Activated T-cell treated with anti-CD3 and anti-CD28 coated beads, Interleukin-2, amount 50 U/mL, for 24 hours (primary cell): ENCODE data around the gene CAP2.
A peak's percentile ranks its signal among the peaks of the same experiment; 100 is the strongest.

Experiments
- DNase-seq: peaks from one replicate; pipeline ENCODE4 v3.0.0-alpha.2; 2020
- H3K27ac Mint-ChIP-seq: 2 replicates; pipeline ENCODE4 v1.8.0; 2020; ENCODE audit warnings: mild to moderate bottlenecking, mixed read lengths
- H3K27me3 Mint-ChIP-seq: 2 replicates; pipeline ENCODE4 v1.8.0; 2020; ENCODE audit warnings: mixed read lengths
- H3K36me3 Mint-ChIP-seq: 2 replicates; pipeline ENCODE4 v1.8.0; 2020; ENCODE audit warnings: low read depth, mixed read lengths
- H3K4me1 Mint-ChIP-seq: 2 replicates; pipeline ENCODE4 v1.8.0; 2020; ENCODE audit warnings: low read depth, mixed read lengths
- H3K4me3 Mint-ChIP-seq: 2 replicates; pipeline ENCODE4 v1.8.0; 2020; ENCODE audit warnings: mild to moderate bottlenecking, moderate library complexity, mixed read lengths
- H3K9me3 Mint-ChIP-seq: 2 replicates; pipeline ENCODE4 v1.8.0; 2020; ENCODE audit warnings: mixed read lengths

The CAP2 gene

DNA sequence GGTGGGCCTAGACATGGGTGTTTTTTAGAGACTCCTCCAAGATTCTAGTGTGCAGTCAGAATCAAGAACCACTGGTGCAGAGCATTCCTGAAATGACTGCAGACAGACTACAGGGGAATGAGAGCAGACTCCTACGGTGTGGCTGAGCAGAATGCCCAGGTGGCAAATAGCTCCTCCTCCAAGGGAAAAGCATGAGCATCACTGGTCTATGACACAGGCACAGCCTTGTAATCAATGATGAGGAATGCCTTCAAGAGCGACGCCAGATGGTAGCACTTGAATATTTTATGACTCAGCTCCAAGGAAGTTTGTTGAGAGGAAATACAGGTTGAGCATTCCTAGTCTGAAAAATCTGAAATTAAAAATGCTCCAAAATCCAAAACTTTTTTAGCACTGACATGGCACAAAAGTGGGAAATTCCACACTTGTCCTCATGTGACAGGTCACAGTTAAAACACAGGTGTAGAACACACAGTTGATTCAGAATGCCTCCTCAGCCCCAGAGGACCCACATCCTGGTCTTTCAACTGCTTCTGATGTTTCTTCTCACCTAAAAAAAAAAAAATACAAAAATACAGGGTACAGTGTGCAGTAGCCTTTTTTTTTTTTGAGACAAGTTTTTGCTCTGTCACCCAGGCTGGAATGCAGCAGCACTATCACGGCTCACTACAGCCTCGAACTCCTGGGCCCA lies 196.2 kb downstream of the CAP2 start:
- H3K4me1 Mint-ChIP-seq = peaks cover 18% of the 10 kb centered on the region
- H3K27ac Mint-ChIP-seq = no peak overlapping the region

DNA sequence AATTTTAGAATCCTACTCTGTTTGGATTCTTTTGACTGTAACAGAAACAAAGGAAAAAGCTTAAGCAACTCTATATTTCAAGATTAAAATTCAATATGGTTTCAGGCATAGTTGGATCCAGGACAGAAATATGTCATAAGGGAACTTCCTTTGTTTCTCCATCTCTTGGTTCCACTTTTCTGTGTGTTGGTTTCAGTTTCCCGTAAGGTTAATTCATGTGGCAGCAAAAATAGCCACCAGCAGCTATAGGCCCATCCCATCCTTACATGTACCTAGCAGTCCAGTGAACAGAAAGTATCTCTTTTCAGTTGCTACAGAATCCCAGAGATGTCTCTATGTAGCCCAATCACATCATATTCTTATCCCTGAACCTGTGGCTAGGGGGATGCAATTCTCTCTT lies 197.9 kb downstream of the CAP2 start:
- no peak for DNase-seq
- Mint-ChIP-seq H3K4me3 (no peak overlapping the region), H3K4me1 (peaks cover 16% of the 10 kb centered on the region), H3K36me3 (no peaks in the 10 kb centered on the region), H3K27me3 (no peaks in the 10 kb centered on the region), H3K9me3 (no peaks in the 10 kb centered on the region), H3K27ac (no peak overlapping the region)

More for the DNA sequence above, 196.2 kb downstream of the CAP2 start:
- Mint-ChIP-seq H3K4me3 (no peak overlapping the region), H3K9me3 (no peaks in the 10 kb centered on the region), H3K36me3 (no peaks in the 10 kb centered on the region), H3K27me3 (no peaks in the 10 kb centered on the region)
- DNase-seq = no peak

DNA sequence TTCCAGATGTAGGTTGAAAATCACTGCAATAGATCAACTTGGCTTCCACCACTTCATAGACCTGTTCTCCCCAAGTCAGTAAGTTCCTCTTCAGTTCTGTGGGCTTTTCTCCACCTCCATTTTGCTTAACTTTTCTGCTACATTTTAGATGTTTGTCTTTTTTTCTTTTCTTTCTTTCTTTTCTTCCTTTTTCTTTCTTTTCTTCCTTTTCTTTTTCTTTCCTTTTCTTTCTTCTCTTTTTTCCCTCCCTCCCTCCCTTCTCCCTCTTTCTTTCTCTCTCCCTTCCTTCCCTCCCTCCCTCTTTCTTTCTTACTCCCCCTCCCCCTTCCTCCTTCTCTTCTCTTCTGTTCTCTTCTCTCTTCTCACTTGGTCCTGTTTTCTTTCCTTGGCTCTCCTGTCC lies 199.9 kb downstream of the CAP2 start:
- Mint-ChIP-seq H3K36me3 (no peaks in the 10 kb centered on the region), H3K4me3 (no peak overlapping the region), H3K27me3 (no peaks in the 10 kb centered on the region), H3K9me3 (no peaks in the 10 kb centered on the region), H3K27ac (no peak overlapping the region), H3K4me1 (peaks cover 16% of the 10 kb centered on the region)
- no peak for DNase-seq

DNA sequence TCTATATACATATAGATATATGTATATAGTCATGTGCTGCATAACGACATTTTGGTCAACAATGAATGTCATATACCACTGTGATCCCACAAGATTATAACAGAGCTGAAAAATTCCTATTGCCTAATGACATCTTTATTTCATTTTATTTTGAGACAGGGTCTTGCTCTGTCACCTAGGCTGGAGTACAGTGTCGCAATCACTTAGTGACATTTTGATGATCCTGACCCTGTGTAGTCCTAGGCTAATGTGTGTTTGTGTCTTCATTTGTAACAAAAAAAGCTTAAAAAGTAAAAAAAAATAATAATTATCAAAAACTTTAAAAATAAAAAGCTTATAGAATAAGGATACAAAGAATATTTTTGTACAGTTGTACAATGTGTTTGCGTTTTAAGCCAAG lies 202.7 kb downstream of the CAP2 start:
- Mint-ChIP-seq H3K36me3 (peaks cover under 1% of the 10 kb centered on the region), H3K9me3 (no peaks in the 10 kb centered on the region)

DNA sequence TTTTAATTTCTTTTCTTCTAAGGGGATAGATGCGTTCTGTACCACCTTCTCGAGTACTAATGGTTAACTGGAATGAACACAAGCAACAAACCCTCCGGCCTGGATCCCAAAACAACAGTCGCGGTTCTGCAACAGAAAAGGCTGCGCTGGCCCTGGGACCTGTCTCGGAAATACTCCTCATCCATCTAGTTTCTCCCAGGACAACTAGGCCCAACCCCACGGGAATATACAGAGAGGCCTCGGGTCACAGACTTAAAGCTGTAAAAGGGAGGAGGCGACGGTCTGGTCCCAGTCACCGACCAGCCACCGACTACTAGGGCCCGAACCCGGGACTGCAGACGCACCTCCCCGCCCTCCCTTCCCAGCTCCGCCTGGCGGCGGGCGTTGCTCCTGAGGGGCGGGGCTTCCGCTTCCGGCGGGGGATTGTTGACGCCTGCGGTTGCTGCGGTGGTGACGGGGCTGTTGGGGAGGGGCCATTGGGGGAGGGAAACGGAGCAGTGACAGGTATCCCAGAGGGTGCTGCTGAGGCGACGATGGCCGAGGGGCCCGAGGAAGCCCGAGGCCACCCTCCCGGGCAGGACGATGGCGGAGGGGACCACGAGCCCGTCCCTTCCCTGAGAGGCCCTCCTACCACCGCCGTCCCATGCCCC lies 206.6 kb downstream of the CAP2 start, which contains the start of gene FAM8A1:
FAM8A1 (plus strand) TSS at position 426 of the 650 bp plus-strand sequence; CDS start at position 534, 108 bp downstream.
- DNase-seq = peak; percentile 97
- H3K27ac Mint-ChIP-seq = peak within 1 kb of the TSS; percentile 88

More for the DNA sequence above, 202.7 kb downstream of the CAP2 start:
- Mint-ChIP-seq H3K27me3 (no peaks in the 10 kb centered on the region), H3K4me3 (no peak overlapping the region), H3K4me1 (peaks cover 13% of the 10 kb centered on the region), H3K27ac (no peak overlapping the region)
- DNase-seq = no peak

DNA sequence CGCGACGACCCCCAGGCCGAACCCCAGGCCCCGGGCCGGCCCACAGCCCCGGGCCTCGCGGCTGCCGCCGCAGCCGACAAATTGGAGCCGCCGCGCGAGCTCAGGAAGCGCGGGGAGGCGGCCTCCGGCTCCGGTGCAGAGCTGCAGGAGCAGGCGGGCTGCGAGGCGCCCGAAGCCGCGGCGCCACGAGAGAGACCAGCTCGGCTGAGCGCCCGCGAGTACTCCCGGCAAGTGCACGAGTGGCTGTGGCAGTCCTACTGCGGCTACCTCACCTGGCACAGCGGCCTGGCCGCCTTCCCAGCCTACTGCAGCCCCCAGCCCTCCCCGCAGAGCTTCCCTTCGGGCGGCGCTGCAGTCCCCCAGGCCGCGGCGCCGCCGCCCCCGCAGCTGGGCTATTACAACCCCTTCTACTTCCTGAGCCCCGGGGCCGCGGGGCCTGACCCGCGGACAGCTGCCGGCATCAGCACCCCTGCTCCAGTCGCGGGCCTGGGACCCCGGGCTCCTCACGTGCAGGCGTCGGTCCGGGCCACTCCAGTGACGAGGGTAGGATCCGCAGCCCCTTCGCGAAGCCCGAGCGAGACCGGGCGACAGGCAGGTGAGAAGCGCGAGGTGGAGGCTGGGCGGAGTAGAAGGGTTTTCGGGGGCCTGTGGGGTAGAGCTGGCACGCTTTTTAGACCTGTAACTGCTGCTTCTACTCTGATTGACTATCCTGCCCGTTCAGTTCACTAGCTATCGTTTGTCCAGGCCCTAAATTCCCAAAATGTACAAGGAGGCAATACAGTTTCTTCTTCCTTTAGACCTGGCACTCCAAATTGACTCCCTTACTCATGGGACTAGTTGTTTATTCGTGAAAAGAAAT lies 207.4 kb downstream of the CAP2 start:
- H3K4me1 Mint-ChIP-seq = peaks cover 39% of the 10 kb centered on the region
- H3K9me3 Mint-ChIP-seq = no peaks in the 10 kb centered on the region
- DNase-seq = peak; percentile 77
- peak overlapping the region; percentile 88 for H3K27ac Mint-ChIP-seq
- H3K36me3 Mint-ChIP-seq = peaks cover 10% of the 10 kb centered on the region
- H3K27me3 Mint-ChIP-seq = no peaks in the 10 kb centered on the region
- peak overlapping the region; percentile 76 for H3K4me3 Mint-ChIP-seq

More for the DNA sequence above, 206.6 kb downstream of the CAP2 start, which contains the start of gene FAM8A1:
- H3K9me3 Mint-ChIP-seq = no peaks in the 10 kb centered on the region
- no peaks in the 10 kb centered on the region for H3K27me3 Mint-ChIP-seq
- peaks cover 39% of the 10 kb centered on the region for H3K4me1 Mint-ChIP-seq
- H3K4me3 Mint-ChIP-seq = peak within 1 kb of the TSS; percentile 76
- H3K36me3 Mint-ChIP-seq = peaks cover 6% of the 10 kb centered on the region

DNA sequence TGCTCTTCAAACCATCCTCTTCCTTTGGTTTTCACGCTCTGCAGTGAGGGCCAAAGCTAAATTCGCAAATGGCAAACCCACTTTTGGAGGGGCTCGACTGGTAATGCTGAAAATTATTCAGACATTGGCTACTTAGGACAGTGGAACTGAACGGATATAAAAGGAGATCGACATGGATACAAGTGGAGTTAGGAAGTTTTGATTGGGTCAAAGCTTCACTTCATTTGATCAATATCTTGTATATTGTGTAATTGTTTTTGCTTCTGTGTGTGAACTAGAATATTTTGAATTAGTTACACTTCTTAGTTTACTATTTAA lies 207.9 kb downstream of the CAP2 start:
- no peaks in the 10 kb centered on the region for H3K9me3 Mint-ChIP-seq
- no peaks in the 10 kb centered on the region for H3K27me3 Mint-ChIP-seq
- no peak for DNase-seq
- H3K36me3 Mint-ChIP-seq = peaks cover 13% of the 10 kb centered on the region
- H3K27ac Mint-ChIP-seq = peak overlapping the region; percentile 88
- H3K4me1 Mint-ChIP-seq = peaks cover 40% of the 10 kb centered on the region
- peak overlapping the region; percentile 76 for H3K4me3 Mint-ChIP-seq

DNA sequence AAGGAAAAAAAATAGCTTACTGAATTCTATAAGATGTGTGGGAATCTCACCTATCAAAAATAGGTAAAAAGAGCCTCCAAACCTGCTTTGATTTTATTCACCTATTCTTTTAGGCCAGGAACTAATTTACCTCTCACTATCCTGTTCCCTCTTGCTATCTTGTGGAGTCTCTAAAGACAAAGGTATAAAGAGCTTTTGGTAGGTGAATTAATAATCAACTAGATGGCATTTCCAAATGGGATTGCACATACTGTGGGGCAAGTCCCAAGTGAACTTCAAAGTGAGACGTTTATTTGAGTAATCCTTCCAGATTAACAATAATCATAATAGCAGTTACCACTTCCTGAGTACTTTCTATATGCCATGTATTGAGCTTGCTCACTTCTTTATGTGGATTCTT lies 209.5 kb downstream of the CAP2 start:
- Mint-ChIP-seq H3K36me3 (peaks cover 20% of the 10 kb centered on the region), H3K4me3 (no peak overlapping the region), H3K27ac (no peak overlapping the region), H3K4me1 (peaks cover 42% of the 10 kb centered on the region), H3K27me3 (no peaks in the 10 kb centered on the region), H3K9me3 (no peaks in the 10 kb centered on the region)
- DNase-seq = no peak

DNA sequence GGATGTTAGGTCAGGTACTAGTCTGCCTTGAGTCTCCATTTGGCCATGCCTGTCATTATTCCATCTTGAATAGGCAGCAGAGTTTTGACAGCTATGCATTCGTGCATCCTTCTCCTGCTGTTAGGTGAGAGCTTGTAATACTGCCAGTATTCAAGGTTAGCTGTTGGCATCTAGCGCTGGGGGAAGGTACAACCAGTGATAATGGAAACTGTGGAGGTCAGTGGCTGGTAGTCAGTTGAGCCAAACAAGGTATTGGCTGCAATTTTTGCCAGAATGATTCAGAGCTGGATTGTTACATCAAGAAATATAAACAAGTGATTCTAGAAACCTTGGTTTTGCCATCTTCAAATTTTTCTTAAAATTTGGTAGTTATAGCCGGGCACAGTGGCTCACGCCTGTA lies 213.2 kb downstream of the CAP2 start:
- Mint-ChIP-seq H3K27ac (peak overlapping the region; percentile 22), H3K27me3 (no peaks in the 10 kb centered on the region), H3K36me3 (peaks cover 37% of the 10 kb centered on the region), H3K9me3 (no peaks in the 10 kb centered on the region), H3K4me1 (peaks cover 30% of the 10 kb centered on the region), H3K4me3 (no peak overlapping the region)
- no peak for DNase-seq
